ENCODE data around the gene AEBP2. TPM values are rescaled to one million over a fixed set of nuclear protein-coding genes. Genes with fewer than 3 reads are reported as not detected.

AEBP2 gene
- total RNA-seq, 1 donor from 2014 or later, result 67.5 TPM

DNA sequence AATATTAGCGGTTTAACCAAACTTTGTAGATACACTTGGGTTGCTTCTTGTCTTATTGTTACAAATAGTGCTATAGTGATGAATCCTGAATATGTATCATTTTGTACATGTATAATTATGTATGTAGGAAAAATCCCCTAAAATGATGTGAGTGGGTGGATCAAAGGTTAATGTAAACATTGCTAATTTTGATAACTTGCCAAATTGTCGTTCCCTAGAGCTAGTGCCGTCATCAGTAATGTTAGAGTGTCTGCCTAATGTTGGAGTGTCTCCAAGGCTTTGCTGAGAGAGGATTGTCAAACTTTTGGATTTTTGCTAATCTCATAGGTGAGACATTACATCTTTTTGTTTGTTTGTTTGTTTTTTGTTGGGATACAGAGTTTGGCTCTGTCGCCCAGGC, 44.4 kb downstream of the AEBP2 start:
- H3K4me1 ChIP-seq, result peaks cover 30% of the 10 kb centered on the region
- peaks cover 0 to 11% of the 10 kb centered on the region in 2 donors for H3K36me3 ChIP-seq
- TF ChIP-seq POLR2AphosphoS5 (IDR thresholded peaks at IDR 0.05; ENCODE audit: insufficient read depth in 1 of 2, low read depth in 1 of 2) (no peak), POLR2A (IDR thresholded peaks at IDR 0.05) (no peak), CTCF (IDR thresholded peaks at IDR 0.05) (no peak)
- H3K9me3 ChIP-seq, result peaks cover 9% of the 10 kb centered on the region
- intact Hi-C loops (cut with DNase I), result no loop called here
- no peak overlapping the region for H3K4me3 ChIP-seq
- no peak overlapping the region for H3K27ac ChIP-seq
- H3K27me3 ChIP-seq, result no peaks in the 10 kb centered on the region
- DNase-seq (ENCODE audit: extremely low spot score in 2 of 2), result no peak

- Histone ChIP-seq H3K9me3 (peaks cover 8% of the 10 kb centered on the region), H3K27me3 (no peaks in the 10 kb centered on the region), H3K27ac (no peak overlapping the region), H3K4me3 (no peak overlapping the region), H3K4me1 (peaks cover 39% of the 10 kb centered on the region), H3K36me3 (peaks cover 0 to 7% of the 10 kb centered on the region in 2 donors)
- DNase-seq (ENCODE audit: extremely low spot score in 2 of 2), result no peak
- no peak for TF ChIP-seq POLR2A (IDR thresholded peaks at IDR 0.05)
- intact Hi-C loops (cut with DNase I), result no loop called here
These were observed 45.4 kb downstream of the AEBP2 start for GRCh38 chr12:19484738-19485137.

- Histone ChIP-seq H3K4me3 (no peak overlapping the region), H3K9me3 (peaks cover 3% of the 10 kb centered on the region), H3K36me3 (peaks cover 0 to 3% of the 10 kb centered on the region in 2 donors), H3K4me1 (peaks cover 43% of the 10 kb centered on the region), H3K27ac (no peak overlapping the region), H3K27me3 (no peaks in the 10 kb centered on the region)
- intact Hi-C loops (cut with DNase I), result no loop called here
- no peak for DNase-seq (ENCODE audit: extremely low spot score in 2 of 2)
- TF ChIP-seq POLR2A (IDR thresholded peaks at IDR 0.05), result no peak
These were observed 45.9 kb downstream of the AEBP2 start for GRCh38 chr12:19485240-19485639.

GRCh38 chr12:19489168-19489567, 49.9 kb downstream of the AEBP2 start:
- H3K27me3 ChIP-seq, result no peaks in the 10 kb centered on the region
- no peaks in the 10 kb centered on the region for H3K9me3 ChIP-seq
- DNase-seq (ENCODE audit: extremely low spot score in 2 of 2), result no peak
- no peak overlapping the region for H3K4me3 ChIP-seq
- intact Hi-C loops (cut with DNase I), result no loop called here
- peaks cover 0 to 3% of the 10 kb centered on the region in 2 donors for H3K36me3 ChIP-seq
- TF ChIP-seq CTCF (IDR thresholded peaks at IDR 0.05) (no peak), POLR2AphosphoS5 (IDR thresholded peaks at IDR 0.05; ENCODE audit: insufficient read depth in 1 of 2, low read depth in 1 of 2) (no peak), POLR2A (IDR thresholded peaks at IDR 0.05) (no peak)
- H3K27ac ChIP-seq, result no peak overlapping the region
- H3K4me1 ChIP-seq, result peaks cover 35% of the 10 kb centered on the region

GRCh38 chr12:19490908-19491307, 51.6 kb downstream of the AEBP2 start:
- Histone ChIP-seq H3K27me3 (no peaks in the 10 kb centered on the region), H3K9me3 (no peaks in the 10 kb centered on the region), H3K36me3 (peaks cover 0 to 12% of the 10 kb centered on the region in 2 donors), H3K4me3 (no peak overlapping the region), H3K27ac (no peak overlapping the region), H3K4me1 (peaks cover 35% of the 10 kb centered on the region)
- TF ChIP-seq POLR2A (IDR thresholded peaks at IDR 0.05) (no peak), POLR2AphosphoS5 (IDR thresholded peaks at IDR 0.05; ENCODE audit: insufficient read depth in 1 of 2, low read depth in 1 of 2) (no peak), CTCF (IDR thresholded peaks at IDR 0.05) (no peak)
- intact Hi-C loops (cut with DNase I), result no loop called here
- no peak for DNase-seq (ENCODE audit: extremely low spot score in 2 of 2)

DNA sequence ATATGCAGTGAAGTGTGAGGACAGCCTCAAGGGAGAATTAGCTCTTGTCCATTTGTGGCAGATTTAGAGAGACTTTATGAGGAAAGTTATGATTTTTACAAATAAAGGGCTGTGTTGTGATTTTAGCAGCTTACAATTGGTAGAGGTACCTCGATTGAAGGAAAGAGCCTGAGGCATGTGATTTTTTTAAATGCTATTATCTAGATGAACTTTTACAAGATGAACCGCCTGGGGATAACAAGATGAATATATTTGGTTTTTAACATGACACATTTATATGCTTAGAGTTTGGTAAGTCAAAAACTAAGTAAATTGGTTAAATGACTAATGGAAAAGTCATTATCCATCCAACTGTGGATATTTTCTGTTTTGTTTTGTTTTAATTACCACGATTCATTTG, 52.6 kb downstream of the AEBP2 start:
- no peak for DNase-seq (ENCODE audit: extremely low spot score in 2 of 2)
- TF ChIP-seq POLR2A (IDR thresholded peaks at IDR 0.05) (no peak), POLR2AphosphoS5 (IDR thresholded peaks at IDR 0.05; ENCODE audit: insufficient read depth in 1 of 2, low read depth in 1 of 2) (no peak), CTCF (IDR thresholded peaks at IDR 0.05) (no peak)
- H3K9me3 ChIP-seq, result no peaks in the 10 kb centered on the region
- no peak overlapping the region for H3K27ac ChIP-seq
- intact Hi-C loops (cut with DNase I), result no loop called here
- H3K27me3 ChIP-seq, result no peaks in the 10 kb centered on the region
- H3K36me3 ChIP-seq, result peaks cover 0 to 12% of the 10 kb centered on the region in 2 donors
- H3K4me3 ChIP-seq, result no peak overlapping the region
- peaks cover 35% of the 10 kb centered on the region for H3K4me1 ChIP-seq
